Panc1 (cell line): Measurements from ENCODE around the gene COL6A3. TPM values are rescaled to one million over a fixed set of nuclear protein-coding genes. Genes with fewer than 3 reads are reported as not detected.

Experiments used
- ATAC-seq: fragments of 200-7000 bp; cut with Tn5 transposase; 2 replicates; pipeline ENCODE4 v1.9.1; 2020; ENCODE audit warnings: mild to moderate bottlenecking, moderate library complexity
- BruUV-seq: library from RNA; stranded (reverse); fragments of 400-500 nt; replicated peaks from 2 replicates; lab custom pipeline; 2021; lab: Mats Ljungman, UMichigan
- CTCF ChIA-PET: fragments of 300-600 bp; sonication (Branson Sonifier 250); formaldehyde crosslinking; loops from one replicate; lab custom pipeline; 2022; ENCODE audit warnings: antibody characterized with exemption; lab: Charles Lee
- POLR2A ChIA-PET: fragments of 300-600 bp; sonication (Branson Sonifier 250); formaldehyde crosslinking; loops from one replicate; lab custom pipeline; 2022; ENCODE audit warnings: antibody characterized with exemption; lab: Charles Lee
- DNase-seq: peaks from one replicate; pipeline ENCODE4 v3.0.0-alpha.2; 2010; ENCODE audit warnings: low read depth, low spot score
- H3K27ac ChIP-seq: 2 replicates; pipeline ENCODE4 v1.5.1; 2011; ENCODE audit warnings: mild to moderate bottlenecking, low read length, inconsistent platforms
- H3K27me3 ChIP-seq: fragments of 200-500 bp; sonication (Bioruptor generic); 2 replicates; pipeline ENCODE4 v1.6.0; 2014; ENCODE audit warnings: low read length, inconsistent platforms; ENCODE audit not compliant: control insufficient read depth, insufficient read depth
- H3K36me3 ChIP-seq: fragments of 200-500 bp; sonication (Bioruptor generic); 2 replicates; pipeline ENCODE4 v1.5.1; 2014; ENCODE audit warnings: inconsistent platforms, mild to moderate bottlenecking, low read length, moderate library complexity; ENCODE audit not compliant: control insufficient read depth, insufficient read depth
- H3K4me1 ChIP-seq: 2 replicates; pipeline ENCODE4 v1.5.1; 2011; ENCODE audit warnings: inconsistent platforms, mild to moderate bottlenecking, low read length, moderate library complexity; ENCODE audit not compliant: control insufficient read depth, insufficient read depth
- H3K4me3 ChIP-seq, 2 experiments: 2 replicates each; pipeline ENCODE4 v1.5.1; 2011 to 2012; ENCODE audit warnings: low read depth in 2 of 2, low read length in 2 of 2, mild to moderate bottlenecking in 2 of 2, inconsistent platforms in 1 of 2, moderate library complexity in 1 of 2
- H3K9me3 ChIP-seq: fragments of 200-500 bp; sonication (Bioruptor generic); 2 replicates; pipeline ENCODE4 v1.5.1; 2014; ENCODE audit warnings: low read depth, mild to moderate bottlenecking, inconsistent platforms, low read length, moderate library complexity; ENCODE audit not compliant: control insufficient read depth, insufficient read depth
- POLR2AphosphoS5 ChIP-seq: IDR thresholded peaks from 2 replicates; pipeline ENCODE4 v1.6.1; 2012; ENCODE audit warnings: mild to moderate bottlenecking, low read depth, low read length, moderate library complexity
- SIN3A ChIP-seq: IDR thresholded peaks from 2 replicates; pipeline ENCODE4 v1.6.1; 2012; ENCODE audit warnings: low read depth, mild to moderate bottlenecking, low read length, moderate library complexity, borderline replicate concordance; ENCODE audit not compliant: insufficient read depth
- TCF7L2 ChIP-seq: IDR thresholded peaks from 2 replicates; pipeline ENCODE4 v1.6.1; 2011; ENCODE audit warnings: mild to moderate bottlenecking, low read depth, low read length, inconsistent platforms
- in situ Hi-C: cut with HindIII; loops from 2 replicates; pipeline ENCODE4 v1.10.0; 2016; ENCODE audit warnings: low sequenced_read_pairs, low pct_unique_long_range_greater_than_20kb
- intact Hi-C: fragments of 100-400 bp; cut with micrococcal nuclease; formaldehyde crosslinking; loops from one replicate; pipeline ENCODE4 v1.10.0; 2022; ENCODE audit not compliant: unreplicated experiment
- total RNA-seq: library from RNA; stranded (reverse); gene quantifications from one replicate; pipeline ENCODE4 v1.2.1, GENCODE V29; 2021; ENCODE audit not compliant: unreplicated experiment
- TF ChIP-seq, protein P1 (sequence below), 2 experiments: IDR thresholded peaks; 2 replicates each; pipeline ENCODE4 v1.6.1; 2011 to 2012; ENCODE audit warnings: low read depth in 2 of 2, control low read depth in 1 of 2, low read length in 1 of 2, mild to moderate bottlenecking in 1 of 2, moderate library complexity in 1 of 2; ENCODE audit not compliant: insufficient read depth in 1 of 2
- TF ChIP-seq, protein P2 (sequence below): fragments of 450-650 bp; IDR thresholded peaks from 2 replicates; pipeline ENCODE4 v1.5.1; 2017; ENCODE audit warnings: mild to moderate bottlenecking

The COL6A3 gene
- total RNA-seq, 1 experiment from 2014 or later: 0.69 TPM

DNA sequence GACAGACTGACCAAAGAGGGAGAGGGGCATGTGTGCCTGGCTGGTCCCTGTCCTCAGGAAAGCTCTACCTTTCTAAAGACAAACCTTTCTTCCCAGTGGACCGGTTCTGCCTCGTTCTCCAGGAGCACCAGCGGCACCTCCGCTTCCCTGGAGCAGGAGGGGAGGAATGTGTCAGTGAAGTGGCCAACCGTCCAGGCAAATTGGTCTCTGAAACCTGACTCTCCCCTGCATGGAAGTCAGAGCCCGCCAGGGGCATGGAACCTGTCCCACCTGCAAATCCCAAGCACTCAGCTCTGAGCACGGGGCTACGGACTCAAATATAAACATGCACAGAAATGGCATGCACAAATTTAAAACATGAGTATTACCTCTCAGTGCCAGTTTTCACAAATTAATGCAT lies 62.9 kb downstream of the COL6A3 start:
- Histone ChIP-seq H3K27me3 (no peaks in the 10 kb centered on the region), H3K27ac (peak overlapping the region; percentile 10; the same call in 1 of the 2 replicates), H3K9me3 (no peaks in the 10 kb centered on the region), H3K4me3 (no peak overlapping the region), H3K36me3 (no peaks in the 10 kb centered on the region), H3K4me1 (no peaks in the 10 kb centered on the region)
- CTCF ChIA-PET: no interaction called here
- BruUV-seq: no TSS peak
- POLR2A ChIA-PET: no interaction called here
- ATAC-seq (no peak), DNase-seq (no peak)
- no peak for TF ChIP-seq TCF7L2
- TF ChIP-seq SIN3A: no peak
- TF ChIP-seq, protein P1, sequence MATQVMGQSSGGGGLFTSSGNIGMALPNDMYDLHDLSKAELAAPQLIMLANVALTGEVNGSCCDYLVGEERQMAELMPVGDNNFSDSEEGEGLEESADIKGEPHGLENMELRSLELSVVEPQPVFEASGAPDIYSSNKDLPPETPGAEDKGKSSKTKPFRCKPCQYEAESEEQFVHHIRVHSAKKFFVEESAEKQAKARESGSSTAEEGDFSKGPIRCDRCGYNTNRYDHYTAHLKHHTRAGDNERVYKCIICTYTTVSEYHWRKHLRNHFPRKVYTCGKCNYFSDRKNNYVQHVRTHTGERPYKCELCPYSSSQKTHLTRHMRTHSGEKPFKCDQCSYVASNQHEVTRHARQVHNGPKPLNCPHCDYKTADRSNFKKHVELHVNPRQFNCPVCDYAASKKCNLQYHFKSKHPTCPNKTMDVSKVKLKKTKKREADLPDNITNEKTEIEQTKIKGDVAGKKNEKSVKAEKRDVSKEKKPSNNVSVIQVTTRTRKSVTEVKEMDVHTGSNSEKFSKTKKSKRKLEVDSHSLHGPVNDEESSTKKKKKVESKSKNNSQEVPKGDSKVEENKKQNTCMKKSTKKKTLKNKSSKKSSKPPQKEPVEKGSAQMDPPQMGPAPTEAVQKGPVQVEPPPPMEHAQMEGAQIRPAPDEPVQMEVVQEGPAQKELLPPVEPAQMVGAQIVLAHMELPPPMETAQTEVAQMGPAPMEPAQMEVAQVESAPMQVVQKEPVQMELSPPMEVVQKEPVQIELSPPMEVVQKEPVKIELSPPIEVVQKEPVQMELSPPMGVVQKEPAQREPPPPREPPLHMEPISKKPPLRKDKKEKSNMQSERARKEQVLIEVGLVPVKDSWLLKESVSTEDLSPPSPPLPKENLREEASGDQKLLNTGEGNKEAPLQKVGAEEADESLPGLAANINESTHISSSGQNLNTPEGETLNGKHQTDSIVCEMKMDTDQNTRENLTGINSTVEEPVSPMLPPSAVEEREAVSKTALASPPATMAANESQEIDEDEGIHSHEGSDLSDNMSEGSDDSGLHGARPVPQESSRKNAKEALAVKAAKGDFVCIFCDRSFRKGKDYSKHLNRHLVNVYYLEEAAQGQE (IDR thresholded peaks at IDR 0.05; ENCODE audit: insufficient read depth in 1 of 2, low read depth in 2 of 2, low read length in 1 of 2): no peak
- no peak for TF ChIP-seq POLR2AphosphoS5
- TF ChIP-seq, protein P2, sequence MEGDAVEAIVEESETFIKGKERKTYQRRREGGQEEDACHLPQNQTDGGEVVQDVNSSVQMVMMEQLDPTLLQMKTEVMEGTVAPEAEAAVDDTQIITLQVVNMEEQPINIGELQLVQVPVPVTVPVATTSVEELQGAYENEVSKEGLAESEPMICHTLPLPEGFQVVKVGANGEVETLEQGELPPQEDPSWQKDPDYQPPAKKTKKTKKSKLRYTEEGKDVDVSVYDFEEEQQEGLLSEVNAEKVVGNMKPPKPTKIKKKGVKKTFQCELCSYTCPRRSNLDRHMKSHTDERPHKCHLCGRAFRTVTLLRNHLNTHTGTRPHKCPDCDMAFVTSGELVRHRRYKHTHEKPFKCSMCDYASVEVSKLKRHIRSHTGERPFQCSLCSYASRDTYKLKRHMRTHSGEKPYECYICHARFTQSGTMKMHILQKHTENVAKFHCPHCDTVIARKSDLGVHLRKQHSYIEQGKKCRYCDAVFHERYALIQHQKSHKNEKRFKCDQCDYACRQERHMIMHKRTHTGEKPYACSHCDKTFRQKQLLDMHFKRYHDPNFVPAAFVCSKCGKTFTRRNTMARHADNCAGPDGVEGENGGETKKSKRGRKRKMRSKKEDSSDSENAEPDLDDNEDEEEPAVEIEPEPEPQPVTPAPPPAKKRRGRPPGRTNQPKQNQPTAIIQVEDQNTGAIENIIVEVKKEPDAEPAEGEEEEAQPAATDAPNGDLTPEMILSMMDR: no peak
- in situ Hi-C loops (no loop called here), intact Hi-C loops (no loop called here)

DNA sequence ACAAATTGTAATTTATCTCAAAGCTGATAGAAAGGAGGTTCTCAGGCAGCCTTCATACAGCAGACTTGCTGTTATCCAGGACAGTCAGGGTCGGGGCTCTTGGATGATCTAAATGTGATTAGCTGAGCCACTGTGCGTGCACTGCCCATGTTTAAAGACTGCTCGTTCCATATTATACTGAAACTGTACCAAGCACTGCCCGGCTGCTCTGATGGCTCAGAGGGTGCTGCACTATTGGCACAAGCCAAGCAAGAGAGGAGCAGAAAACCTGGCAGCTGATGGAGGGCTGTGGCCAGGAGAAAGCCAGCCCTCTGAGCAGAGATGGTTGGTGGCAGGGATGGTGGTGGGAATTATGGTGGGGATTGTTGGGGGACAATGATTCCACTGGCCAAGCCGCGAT lies 63.4 kb downstream of the COL6A3 start:
- no peak overlapping the region for H3K4me3 ChIP-seq
- peak overlapping the region; percentile 10; the same call in 1 of the 2 replicates for H3K27ac ChIP-seq
- ATAC-seq: no peak; the same call in 1 of the 2 replicates
- intact Hi-C loops: no loop called here
- H3K27me3 ChIP-seq: no peaks in the 10 kb centered on the region
- no peaks in the 10 kb centered on the region for H3K4me1 ChIP-seq
- POLR2A ChIA-PET: no interaction called here
- TF ChIP-seq, protein P2: no peak
- no peak for TF ChIP-seq TCF7L2
- TF ChIP-seq SIN3A: no peak
- no peak for TF ChIP-seq POLR2AphosphoS5
- TF ChIP-seq, protein P1 (IDR thresholded peaks at IDR 0.05; ENCODE audit: insufficient read depth in 1 of 2, low read depth in 2 of 2, low read length in 1 of 2): no peak
- no peaks in the 10 kb centered on the region for H3K36me3 ChIP-seq
- no peak for DNase-seq
- CTCF ChIA-PET: no interaction called here
- BruUV-seq: no TSS peak
- no peaks in the 10 kb centered on the region for H3K9me3 ChIP-seq
- in situ Hi-C loops: no loop called here
